Left ventricle myocardium inferior (tissue), 1 donor: Measurements from ENCODE around the gene ZNF786. TPM values are rescaled to one million over a fixed set of nuclear protein-coding genes. Genes with fewer than 3 reads are reported as not detected.
"Not testable (repeated sequence)": the region's sequence is repeated elsewhere in the genome, so short reads cannot be mapped to it uniquely, and the experiment has no call there.

Experiments used
- DNase-seq: peaks from one replicate; pipeline ENCODE4 v3.0.0-alpha.2; 2020
- H3K27ac ChIP-seq: fragments of 200-600 bp; replicated peaks from 2 replicates; pipeline ENCODE4 v1.8.0; 2021
- H3K27me3 ChIP-seq: fragments of 200-600 bp; 2 replicates; pipeline ENCODE4 v1.8.0; 2021; ENCODE audit warnings: low read depth
- H3K36me3 ChIP-seq: fragments of 200-600 bp; 2 replicates; pipeline ENCODE4 v1.8.0; 2021
- H3K4me1 ChIP-seq: fragments of 200-600 bp; 2 replicates; pipeline ENCODE4 v1.8.0; 2021
- H3K4me3 ChIP-seq: fragments of 200-600 bp; 2 replicates; pipeline ENCODE4 v1.8.0; 2021; ENCODE audit warnings: mild to moderate bottlenecking, moderate library complexity
- H3K9me3 ChIP-seq: fragments of 200-600 bp; replicated peaks from 2 replicates; pipeline ENCODE4 v1.8.0; 2021
- CTCF ChIP-seq: fragments of 200-600 bp; IDR thresholded peaks from 2 replicates; pipeline ENCODE4 v1.8.0; 2021; ENCODE audit warnings: antibody characterized with exemption, mild to moderate bottlenecking, borderline replicate concordance
- intact Hi-C: fragments of 100-400 bp; cut with micrococcal nuclease; formaldehyde crosslinking; loops from one replicate; pipeline ENCODE4 v1.11.0; 2022
- total RNA-seq: library from RNA; stranded (reverse); fragmentation: NEBNext Ultra II Directional; extraction: Animal tissue kit (Norgen Biotek cat#: 25700); gene quantifications from one replicate; pipeline ENCODE4 v1.2.1, GENCODE V29; 2021
- donor health status: DM: no; HTN: yes; CAD: no; lungs with severe emphysema.

Gene ZNF786
- total RNA-seq, 1 donor from 2014 or later, result 2.4 TPM

DNA sequence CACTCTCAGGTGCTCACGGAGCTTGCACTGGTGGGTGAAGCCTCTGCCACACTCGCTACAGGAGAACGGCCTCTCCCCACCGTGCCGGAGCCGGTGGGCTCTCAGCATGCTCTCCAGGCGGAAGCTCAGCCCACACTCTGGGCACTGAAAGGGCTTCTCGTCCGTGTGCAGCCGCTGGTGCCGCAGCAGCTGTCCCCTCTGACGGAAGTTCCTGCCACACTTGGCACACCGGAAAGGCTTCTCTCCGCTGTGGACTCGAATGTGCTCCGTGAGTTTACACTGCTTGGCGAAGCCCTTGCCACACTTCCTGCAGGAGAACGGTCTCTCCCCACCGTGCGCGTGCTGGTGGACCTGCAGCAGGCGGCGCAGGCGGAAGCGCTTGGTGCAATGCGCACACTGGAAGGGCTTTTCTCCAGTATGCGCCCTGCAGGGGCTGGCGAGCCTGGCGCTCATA is 19.3 kb downstream of the ZNF786 start:
- Histone ChIP-seq H3K27ac (peak overlapping the region; percentile 72), H3K4me1 (peaks cover 7% of the 10 kb centered on the region), H3K36me3 (peaks cover 46% of the 10 kb centered on the region), H3K4me3 (peak overlapping the region; percentile 11), H3K27me3 (no peaks in the 10 kb centered on the region), H3K9me3 (no peaks in the 10 kb centered on the region)
- no peak for TF ChIP-seq CTCF
- intact Hi-C loops, result no loop called here
- no peak for DNase-seq

- TF ChIP-seq CTCF, result no peak
- no peak for DNase-seq
- Histone ChIP-seq H3K36me3 (peaks cover 46% of the 10 kb centered on the region), H3K27ac (no peak overlapping the region), H3K4me1 (peaks cover 14% of the 10 kb centered on the region), H3K27me3 (no peaks in the 10 kb centered on the region), H3K4me3 (no peak overlapping the region), H3K9me3 (no peaks in the 10 kb centered on the region)
- intact Hi-C loops, result no loop called here
Observed at GRCh38 chr7:149070372-149071125, 20.0 kb downstream of the ZNF786 start.

DNA sequence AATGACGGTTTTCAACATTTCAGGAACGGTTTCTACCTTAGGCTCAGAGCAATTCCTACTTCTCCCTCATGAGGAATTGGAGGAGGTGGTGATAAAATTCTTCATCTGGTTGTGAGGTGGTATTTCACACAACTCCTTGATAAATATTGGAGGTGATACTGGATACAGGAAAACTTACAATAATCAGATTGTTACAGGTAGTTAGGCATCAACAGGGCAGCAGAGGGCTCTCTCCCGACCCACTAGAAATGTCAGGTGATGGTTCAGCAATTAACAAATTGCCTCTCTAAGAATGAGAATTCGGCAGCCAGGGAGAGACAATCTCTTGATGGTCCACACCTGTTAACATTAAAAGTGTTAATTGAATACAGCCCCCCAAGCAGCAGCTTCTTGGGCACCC is 22.6 kb downstream of the ZNF786 start:
- H3K27ac ChIP-seq, result no peak overlapping the region
- intact Hi-C loops, result no loop called here
- DNase-seq, result no peak
- peaks cover 23% of the 10 kb centered on the region for H3K4me1 ChIP-seq
- H3K9me3 ChIP-seq, result no peaks in the 10 kb centered on the region
- no peak for TF ChIP-seq CTCF
- H3K36me3 ChIP-seq, result peaks cover 36% of the 10 kb centered on the region
- no peaks in the 10 kb centered on the region for H3K27me3 ChIP-seq
- H3K4me3 ChIP-seq, result no peak overlapping the region

DNA sequence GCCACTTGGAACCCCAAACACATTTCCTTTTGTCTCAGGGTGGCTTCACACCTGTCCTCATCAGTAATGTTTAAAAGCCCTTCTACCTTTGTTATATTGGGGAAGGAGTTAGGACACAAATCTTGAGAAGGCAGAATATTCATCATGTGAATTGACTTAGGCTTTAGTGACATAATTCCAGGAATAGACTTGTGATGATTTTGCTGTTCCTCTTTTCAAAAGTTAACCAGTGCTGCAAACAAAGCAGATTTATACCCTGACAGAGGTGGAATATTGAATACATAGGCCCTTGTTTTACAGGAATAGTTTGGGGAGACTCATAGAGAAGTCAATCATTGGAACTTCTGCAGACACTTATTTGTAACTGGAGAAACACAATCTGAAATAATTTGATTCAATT is 27.0 kb downstream of the ZNF786 start:
- Histone ChIP-seq H3K36me3 (no peaks in the 10 kb centered on the region), H3K9me3 (no peaks in the 10 kb centered on the region), H3K4me1 (peaks cover 16% of the 10 kb centered on the region), H3K27me3 (no peaks in the 10 kb centered on the region), H3K27ac (no peak overlapping the region), H3K4me3 (no peak overlapping the region)
- TF ChIP-seq CTCF, result no peak
- DNase-seq, result no peak
- intact Hi-C loops, result no loop called here

DNA sequence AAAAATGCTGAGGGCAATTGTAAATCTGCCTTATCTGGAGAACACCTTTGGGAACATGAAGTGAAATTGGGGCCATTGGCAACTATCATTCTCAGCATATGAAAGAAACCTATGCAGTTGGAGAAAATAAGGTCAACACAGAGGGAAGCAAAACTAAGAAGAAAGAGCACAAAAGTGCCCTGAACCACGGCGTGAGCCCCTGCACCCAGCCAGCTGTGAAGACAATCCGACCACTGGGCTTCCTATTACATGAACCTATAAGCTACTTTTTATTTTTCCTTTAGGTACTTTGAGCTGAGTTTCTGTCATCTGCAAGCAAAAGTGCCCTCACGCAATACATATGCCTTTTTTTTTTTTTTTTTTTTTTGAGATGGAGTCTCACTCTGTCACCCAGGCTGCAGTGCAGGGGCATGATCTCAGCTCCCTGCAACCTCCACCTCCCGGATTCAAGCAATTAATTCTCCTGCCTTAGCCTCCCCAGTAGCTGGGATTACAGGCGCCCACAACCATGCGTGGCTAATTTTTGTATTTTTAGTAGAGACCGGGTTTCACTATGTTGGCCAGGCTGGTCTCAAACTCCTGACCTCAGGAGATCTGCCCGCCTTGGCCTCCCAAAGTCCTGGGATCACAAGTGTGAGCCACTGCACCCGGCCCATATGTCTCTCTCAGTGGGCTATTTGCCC is 28.2 kb downstream of the ZNF786 start:
- H3K27me3 ChIP-seq, H3K9me3 ChIP-seq, intact Hi-C loops, H3K4me3 ChIP-seq, H3K36me3 ChIP-seq, H3K27ac ChIP-seq, DNase-seq: not testable (repeated sequence)
- H3K4me1 ChIP-seq, result peaks cover 16% of the 10 kb centered on the region

DNA sequence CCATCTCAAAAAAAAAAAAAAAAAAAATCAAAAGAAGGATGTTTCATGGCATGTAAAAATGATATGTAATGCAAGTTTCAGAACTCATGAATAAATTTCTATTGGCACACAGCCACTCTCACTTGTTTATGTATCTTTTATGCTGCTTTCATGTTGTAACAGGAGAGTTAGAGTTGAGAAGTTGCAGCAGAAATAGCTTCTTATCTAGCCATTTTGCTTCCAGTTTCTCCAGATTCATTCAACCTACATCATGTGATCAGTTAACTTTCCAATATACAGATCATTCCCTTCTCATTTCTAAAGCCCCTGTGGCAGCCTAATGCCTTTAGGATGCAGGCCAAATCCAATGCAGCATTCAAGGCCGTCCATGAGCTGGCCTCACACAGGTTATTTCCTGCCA is 30.4 kb downstream of the ZNF786 start:
- no peaks in the 10 kb centered on the region for H3K27me3 ChIP-seq
- no peaks in the 10 kb centered on the region for H3K9me3 ChIP-seq
- peaks cover 6% of the 10 kb centered on the region for H3K4me1 ChIP-seq
- no peak overlapping the region for H3K4me3 ChIP-seq
- H3K36me3 ChIP-seq, result no peaks in the 10 kb centered on the region
- no peak overlapping the region for H3K27ac ChIP-seq
- no peak for TF ChIP-seq CTCF
- no peak for DNase-seq
- intact Hi-C loops, result no loop called here
